Measurements from ENCODE around the gene EGFR.

EGFR gene

DNA sequence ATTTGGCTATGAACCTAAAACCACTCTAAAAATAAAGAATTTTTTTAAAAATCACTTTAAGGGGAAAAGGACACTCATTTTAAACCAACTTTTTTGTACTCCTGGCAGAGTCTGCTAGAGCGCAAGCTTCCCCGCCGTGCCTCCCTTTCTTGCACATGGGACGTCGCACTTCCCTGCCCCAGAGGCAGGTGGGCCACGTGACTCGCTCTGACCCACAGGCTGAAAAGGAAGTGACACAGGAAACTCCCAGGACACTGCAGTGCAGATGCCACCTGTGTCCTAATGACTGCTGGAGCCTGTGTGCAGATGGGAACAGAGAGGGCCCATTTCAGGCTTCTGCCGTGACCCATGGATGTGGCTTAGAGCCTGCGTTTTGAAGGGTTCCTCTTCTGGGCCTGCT lies 204.2 kb downstream of the EGFR start:
- Histone ChIP-seq H2AFZ (ENCODE audit: low read depth, low read length) (no peak overlapping the region), H3K27ac (ENCODE audit: low read length) (no peak overlapping the region), H3K27me3 (ENCODE audit: low read depth, low read length) (peaks cover 4% of the 10 kb centered on the region; the same call in 1 of the 2 replicates), H3K9ac (ENCODE audit: low read length) (no peak overlapping the region), H3K4me2 (ENCODE audit: low read length) (0 out of 2 replicates have a peak overlapping the region, but pooled peaks have one; percentile 8), H3K4me3 (ENCODE audit: low read length) (no peak overlapping the region), H3K9me3 (ENCODE audit: insufficient read depth, low read length) (no peaks in the 10 kb centered on the region), H4K20me1 (ENCODE audit: insufficient read depth, low read length) (no peaks in the 10 kb centered on the region), H3K4me1 (ENCODE audit: low read length) (peaks cover 6% of the 10 kb centered on the region), H3K36me3 (replicated peaks; ENCODE audit: low read depth, low read length) (no peaks in the 10 kb centered on the region), H3K79me2 (ENCODE audit: low read length) (no peaks in the 10 kb centered on the region)
- TF ChIP-seq EZH2phosphoT487 (IDR thresholded peaks at IDR 0.05; ENCODE audit: low read depth): no peak

DNA sequence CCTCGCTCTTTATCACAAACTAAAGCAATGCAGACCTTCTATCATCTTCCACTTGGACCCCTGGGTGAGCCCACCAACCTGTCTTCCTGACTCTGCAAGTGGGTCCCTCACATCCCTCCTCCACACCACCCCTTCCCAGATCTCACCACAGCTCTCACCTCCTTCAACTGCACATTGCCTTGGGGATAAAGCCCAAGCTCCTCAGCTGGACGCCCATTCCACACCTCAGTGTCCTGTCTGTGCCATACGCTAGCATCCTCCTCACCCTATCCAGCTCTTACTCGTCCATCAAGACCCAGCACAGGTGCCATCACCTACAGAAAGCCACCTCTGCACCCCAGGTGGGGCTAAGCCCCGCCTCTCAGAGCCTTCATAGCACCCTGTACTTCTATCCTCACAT lies 205.3 kb downstream of the EGFR start:
- Histone ChIP-seq H3K36me3 (replicated peaks; ENCODE audit: low read depth, low read length) (no peaks in the 10 kb centered on the region), H4K20me1 (ENCODE audit: insufficient read depth, low read length) (no peaks in the 10 kb centered on the region), H3K27ac (ENCODE audit: low read length) (no peak overlapping the region), H3K79me2 (ENCODE audit: low read length) (no peaks in the 10 kb centered on the region), H3K9ac (ENCODE audit: low read length) (no peak overlapping the region), H3K4me2 (ENCODE audit: low read length) (no peak overlapping the region), H2AFZ (ENCODE audit: low read depth, low read length) (no peak overlapping the region), H3K9me3 (ENCODE audit: insufficient read depth, low read length) (no peaks in the 10 kb centered on the region), H3K4me1 (ENCODE audit: low read length) (peaks cover 6% of the 10 kb centered on the region), H3K27me3 (ENCODE audit: low read depth, low read length) (peaks cover 4% of the 10 kb centered on the region; the same call in 1 of the 2 replicates), H3K4me3 (ENCODE audit: low read length) (no peak overlapping the region)
- TF ChIP-seq, protein P1, sequence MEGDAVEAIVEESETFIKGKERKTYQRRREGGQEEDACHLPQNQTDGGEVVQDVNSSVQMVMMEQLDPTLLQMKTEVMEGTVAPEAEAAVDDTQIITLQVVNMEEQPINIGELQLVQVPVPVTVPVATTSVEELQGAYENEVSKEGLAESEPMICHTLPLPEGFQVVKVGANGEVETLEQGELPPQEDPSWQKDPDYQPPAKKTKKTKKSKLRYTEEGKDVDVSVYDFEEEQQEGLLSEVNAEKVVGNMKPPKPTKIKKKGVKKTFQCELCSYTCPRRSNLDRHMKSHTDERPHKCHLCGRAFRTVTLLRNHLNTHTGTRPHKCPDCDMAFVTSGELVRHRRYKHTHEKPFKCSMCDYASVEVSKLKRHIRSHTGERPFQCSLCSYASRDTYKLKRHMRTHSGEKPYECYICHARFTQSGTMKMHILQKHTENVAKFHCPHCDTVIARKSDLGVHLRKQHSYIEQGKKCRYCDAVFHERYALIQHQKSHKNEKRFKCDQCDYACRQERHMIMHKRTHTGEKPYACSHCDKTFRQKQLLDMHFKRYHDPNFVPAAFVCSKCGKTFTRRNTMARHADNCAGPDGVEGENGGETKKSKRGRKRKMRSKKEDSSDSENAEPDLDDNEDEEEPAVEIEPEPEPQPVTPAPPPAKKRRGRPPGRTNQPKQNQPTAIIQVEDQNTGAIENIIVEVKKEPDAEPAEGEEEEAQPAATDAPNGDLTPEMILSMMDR (IDR thresholded peaks at IDR 0.05; ENCODE audit: low read depth, low read length): no peak
- no peak for TF ChIP-seq EZH2phosphoT487 (IDR thresholded peaks at IDR 0.05; ENCODE audit: low read depth)

DNA sequence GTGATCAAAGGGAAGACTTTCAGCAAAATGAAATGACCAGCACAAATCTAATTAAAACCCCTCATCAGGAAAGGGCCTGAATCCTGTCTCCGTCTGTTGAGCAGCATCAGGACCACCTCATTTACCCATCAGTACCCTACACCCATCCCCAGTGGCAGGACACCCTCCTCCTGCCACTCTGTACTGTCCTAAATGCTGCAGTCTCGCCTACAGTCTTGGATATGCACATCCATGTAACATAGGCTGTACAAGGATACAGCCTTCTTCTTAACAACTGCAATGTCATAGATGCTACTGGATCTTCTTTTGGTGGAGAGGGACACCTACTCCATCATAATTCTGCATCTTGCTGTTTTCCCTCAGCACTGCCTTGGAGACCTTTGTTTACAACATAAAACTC lies 206.0 kb downstream of the EGFR start:
- Histone ChIP-seq H3K36me3 (replicated peaks; ENCODE audit: low read depth, low read length) (no peaks in the 10 kb centered on the region), H3K9me3 (ENCODE audit: insufficient read depth, low read length) (no peaks in the 10 kb centered on the region), H3K27me3 (ENCODE audit: low read depth, low read length) (peaks cover 6% of the 10 kb centered on the region; the same call in 1 of the 2 replicates), H3K4me1 (ENCODE audit: low read length) (peaks cover 6% of the 10 kb centered on the region), H2AFZ (ENCODE audit: low read depth, low read length) (no peak overlapping the region), H4K20me1 (ENCODE audit: insufficient read depth, low read length) (no peaks in the 10 kb centered on the region), H3K4me3 (ENCODE audit: low read length) (no peak overlapping the region), H3K79me2 (ENCODE audit: low read length) (no peaks in the 10 kb centered on the region), H3K27ac (ENCODE audit: low read length) (no peak overlapping the region), H3K9ac (ENCODE audit: low read length) (no peak overlapping the region), H3K4me2 (ENCODE audit: low read length) (no peak overlapping the region)
- TF ChIP-seq, protein P1 (IDR thresholded peaks at IDR 0.05; ENCODE audit: low read depth, low read length): no peak
- TF ChIP-seq EZH2phosphoT487 (IDR thresholded peaks at IDR 0.05; ENCODE audit: low read depth): no peak

- no peak overlapping the region for H2AFZ ChIP-seq (ENCODE audit: low read depth, low read length)
- no peak overlapping the region for H3K4me2 ChIP-seq (ENCODE audit: low read length)
- no peaks in the 10 kb centered on the region for H3K4me1 ChIP-seq (ENCODE audit: low read length)
- TF ChIP-seq EZH2phosphoT487 (IDR thresholded peaks at IDR 0.05; ENCODE audit: low read depth): no peak
- TF ChIP-seq, protein P1 (IDR thresholded peaks at IDR 0.05; ENCODE audit: low read depth, low read length): no peak
- H3K27ac ChIP-seq (ENCODE audit: low read length): no peak overlapping the region
- no peaks in the 10 kb centered on the region for H3K79me2 ChIP-seq (ENCODE audit: low read length)
- H3K4me3 ChIP-seq (ENCODE audit: low read length): no peak overlapping the region
- no peaks in the 10 kb centered on the region for H3K36me3 ChIP-seq (replicated peaks; ENCODE audit: low read depth, low read length)
- H3K27me3 ChIP-seq (ENCODE audit: low read depth, low read length): peaks cover 15% of the 10 kb centered on the region; the same call in 1 of the 2 replicates
- no peak overlapping the region for H3K9ac ChIP-seq (ENCODE audit: low read length)
- no peaks in the 10 kb centered on the region for H3K9me3 ChIP-seq (ENCODE audit: insufficient read depth, low read length)
- no peaks in the 10 kb centered on the region for H4K20me1 ChIP-seq (ENCODE audit: insufficient read depth, low read length)
Observed at GRCh38 chr7:55230014-55230413, 211.2 kb downstream of the EGFR start.
